ENCODE measurements around the gene MS4A10. TPM values are rescaled to one million over a fixed set of nuclear protein-coding genes. Genes with fewer than 3 reads are reported as not detected.

The MS4A10 gene
- polyA plus RNA-seq, 2 of the 4 experiments (the other 2 are of a cell fraction) = not detected

DNA sequence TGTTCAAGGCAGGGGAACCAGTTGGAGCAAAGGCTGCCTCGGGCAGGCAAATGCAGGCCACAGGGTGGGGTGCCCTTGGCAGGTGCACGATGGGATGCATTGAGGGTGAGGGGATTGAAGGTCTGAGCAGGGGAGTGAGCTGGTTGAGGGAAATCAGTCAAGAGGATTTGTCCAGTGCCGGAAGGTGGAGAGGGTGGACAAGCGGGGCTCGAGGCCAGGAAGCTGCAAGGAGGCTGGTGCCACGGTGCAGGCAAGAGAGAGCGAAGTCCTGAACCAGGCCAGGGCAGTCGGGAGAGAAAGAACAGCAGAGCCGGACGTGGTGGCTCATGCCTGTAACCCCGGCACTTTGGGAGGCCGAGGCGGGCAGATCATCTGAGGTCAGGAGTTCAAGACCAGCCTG is 10.4 kb upstream of the MS4A10 start:
- DNase-seq (ENCODE audit: low read depth in 1 of 2, low spot score in 1 of 2) = no peak
- ATAC-seq = no peak
- WGBS (ENCODE audit: missing lambda C conversion rate) = 58% methylated on average over 13 of the region's 13 CpGs
- no peak overlapping the region; the same call in 2 of the 3 replicates for H3K4me2 ChIP-seq
- FAIRE-seq = no peak
- H3K4me3 ChIP-seq = no peak overlapping the region
- ChIA-PET POLR2A (interaction anchor here (1.0 kb wide), 1 partner anchor 115 kb away, joined by 3 read pairs; no protein-coding TSS in a partner anchor), CTCF (interaction anchor here (0.7 to 9.1 kb wide), 34 partner anchors 10 to 414 kb away, joined by 3 to 129 read pairs (median 5); partner anchors contain the start of genes MS4A10, MS4A15 and PTGDR2)
- TF ChIP-seq EHF (CRISPR knock-in tag; IDR thresholded peaks at IDR 0.05) (no peak), FOSL2 (IDR thresholded peaks at IDR 0.05) (no peak), FOSL2 (CRISPR knock-in tag; IDR thresholded peaks at IDR 0.05) (no peak), RFX5 (IDR thresholded peaks at IDR 0.05) (no peak), CHD4 (IDR thresholded peaks at IDR 0.05; ENCODE audit: borderline replicate concordance) (no peak), SREBF2 (IDR thresholded peaks at IDR 0.05) (no peak), MYC (IDR thresholded peaks at IDR 0.05; ENCODE audit: borderline replicate concordance, low read length) (no peak), RAD21 (conservative IDR thresholded peaks at IDR 0.05 in 1 of 2, IDR thresholded peaks at IDR 0.05 in 1 of 2) (no peak), TP53 (CRISPR knock-in tag; IDR thresholded peaks at IDR 0.05) (no peak), MAFK (IDR thresholded peaks at IDR 0.05; ENCODE audit: partially characterized antibody) (no peak), RARB (CRISPR knock-in tag; IDR thresholded peaks at IDR 0.05) (no peak), JUN (IDR thresholded peaks at IDR 0.05) (no peak), JUNB (IDR thresholded peaks at IDR 0.05) (no peak), FOSB (CRISPR knock-in tag; IDR thresholded peaks at IDR 0.05) (no peak)
- TF ChIP-seq, protein P1, sequence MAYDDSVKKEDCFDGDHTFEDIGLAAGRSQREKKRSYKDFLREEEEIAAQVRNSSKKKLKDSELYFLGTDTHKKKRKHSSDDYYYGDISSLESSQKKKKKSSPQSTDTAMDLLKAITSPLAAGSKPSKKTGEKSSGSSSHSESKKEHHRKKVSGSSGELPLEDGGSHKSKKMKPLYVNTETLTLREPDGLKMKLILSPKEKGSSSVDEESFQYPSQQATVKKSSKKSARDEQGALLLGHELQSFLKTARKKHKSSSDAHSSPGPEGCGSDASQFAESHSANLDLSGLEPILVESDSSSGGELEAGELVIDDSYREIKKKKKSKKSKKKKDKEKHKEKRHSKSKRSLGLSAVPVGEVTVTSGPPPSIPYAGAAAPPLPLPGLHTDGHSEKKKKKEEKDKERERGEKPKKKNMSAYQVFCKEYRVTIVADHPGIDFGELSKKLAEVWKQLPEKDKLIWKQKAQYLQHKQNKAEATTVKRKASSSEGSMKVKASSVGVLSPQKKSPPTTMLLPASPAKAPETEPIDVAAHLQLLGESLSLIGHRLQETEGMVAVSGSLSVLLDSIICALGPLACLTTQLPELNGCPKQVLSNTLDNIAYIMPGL (CRISPR knock-in tag; IDR thresholded peaks at IDR 0.05; ENCODE audit: borderline replicate concordance) = no peak
- H3K4me1 ChIP-seq = peaks cover 5% of the 10 kb centered on the region; the same call in 1 of the 3 replicates
- H3K27ac ChIP-seq = no peak overlapping the region
- no peaks in the 10 kb centered on the region for H3K9me3 ChIP-seq

DNA sequence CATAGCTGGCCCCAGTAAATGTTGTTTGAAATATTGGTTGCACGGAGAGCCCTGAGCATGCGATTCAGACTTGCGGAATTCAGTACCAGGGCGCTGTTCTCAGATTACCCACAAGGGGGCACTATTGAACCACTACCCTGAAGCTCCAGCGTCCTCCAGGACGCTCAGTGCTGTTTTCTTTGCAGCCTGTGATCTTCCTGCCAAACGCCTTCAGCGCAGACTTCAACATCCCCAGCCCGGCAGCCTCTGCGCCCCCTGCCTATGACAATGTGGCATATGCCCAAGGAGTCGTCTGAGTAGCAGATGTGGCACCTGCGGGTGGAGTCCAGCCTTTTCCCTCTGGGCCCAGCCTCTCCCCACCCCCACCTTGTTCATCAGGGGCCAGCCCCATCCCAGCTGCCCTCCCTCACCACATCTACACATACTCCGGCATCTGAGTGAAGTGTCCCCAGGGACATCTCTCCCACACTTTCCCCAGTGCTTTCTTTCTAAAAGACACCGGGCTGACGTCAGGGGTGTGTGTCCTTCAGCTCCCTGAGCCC is 9.6 kb upstream of the MS4A10 start:
- H3K9me3 ChIP-seq = no peaks in the 10 kb centered on the region
- ATAC-seq (peak; percentile 71 to 93), FAIRE-seq (peak; percentile 59), DNase-seq (ENCODE audit: low read depth in 1 of 2, low spot score in 1 of 2) (peak; percentile 83 to 88)
- 16% methylated on average over 15 of the region's 15 CpGs for WGBS (ENCODE audit: missing lambda C conversion rate)
- ChIA-PET CTCF (interaction anchor here (0.6 to 9.1 kb wide), 49 partner anchors 9 to 413 kb away, joined by 3 to 129 read pairs (median 4); partner anchors contain the start of genes MS4A10, MS4A15 and PTGDR2), POLR2A (interaction anchor here (0.6 to 1.0 kb wide), 2 partner anchors 114 to 124 kb away, joined by 3 read pairs; no protein-coding TSS in a partner anchor)
- H3K4me2 ChIP-seq = peak overlapping the region; percentile 44
- H3K4me3 ChIP-seq = no peak overlapping the region
- H3K4me1 ChIP-seq = peaks cover 5% of the 10 kb centered on the region; the same call in 1 of the 3 replicates
- TF ChIP-seq JUN (IDR thresholded peaks at IDR 0.05) (no peak), RAD21 (conservative IDR thresholded peaks at IDR 0.05 in 1 of 2, IDR thresholded peaks at IDR 0.05 in 1 of 2) (peak; percentile 79 to 82), HDAC2 (IDR thresholded peaks at IDR 0.05) (no peak), HOXB5 (CRISPR knock-in tag; IDR thresholded peaks at IDR 0.05) (no peak), RFX5 (IDR thresholded peaks at IDR 0.05) (no peak), KDM5A (IDR thresholded peaks at IDR 0.05) (no peak), NR3C1 (IDR thresholded peaks at IDR 0.05) (no peak), SMC3 (IDR thresholded peaks at IDR 0.05) (peak; percentile 69), JUNB (IDR thresholded peaks at IDR 0.05) (no peak)
- TF ChIP-seq, protein P2, sequence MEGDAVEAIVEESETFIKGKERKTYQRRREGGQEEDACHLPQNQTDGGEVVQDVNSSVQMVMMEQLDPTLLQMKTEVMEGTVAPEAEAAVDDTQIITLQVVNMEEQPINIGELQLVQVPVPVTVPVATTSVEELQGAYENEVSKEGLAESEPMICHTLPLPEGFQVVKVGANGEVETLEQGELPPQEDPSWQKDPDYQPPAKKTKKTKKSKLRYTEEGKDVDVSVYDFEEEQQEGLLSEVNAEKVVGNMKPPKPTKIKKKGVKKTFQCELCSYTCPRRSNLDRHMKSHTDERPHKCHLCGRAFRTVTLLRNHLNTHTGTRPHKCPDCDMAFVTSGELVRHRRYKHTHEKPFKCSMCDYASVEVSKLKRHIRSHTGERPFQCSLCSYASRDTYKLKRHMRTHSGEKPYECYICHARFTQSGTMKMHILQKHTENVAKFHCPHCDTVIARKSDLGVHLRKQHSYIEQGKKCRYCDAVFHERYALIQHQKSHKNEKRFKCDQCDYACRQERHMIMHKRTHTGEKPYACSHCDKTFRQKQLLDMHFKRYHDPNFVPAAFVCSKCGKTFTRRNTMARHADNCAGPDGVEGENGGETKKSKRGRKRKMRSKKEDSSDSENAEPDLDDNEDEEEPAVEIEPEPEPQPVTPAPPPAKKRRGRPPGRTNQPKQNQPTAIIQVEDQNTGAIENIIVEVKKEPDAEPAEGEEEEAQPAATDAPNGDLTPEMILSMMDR (IDR thresholded peaks at IDR 0.05) = peak; percentile 86
- no peak overlapping the region for H3K27ac ChIP-seq

Measured in A549 (cell line).